ENCODE results near the gene CCDC9B.

DNA sequence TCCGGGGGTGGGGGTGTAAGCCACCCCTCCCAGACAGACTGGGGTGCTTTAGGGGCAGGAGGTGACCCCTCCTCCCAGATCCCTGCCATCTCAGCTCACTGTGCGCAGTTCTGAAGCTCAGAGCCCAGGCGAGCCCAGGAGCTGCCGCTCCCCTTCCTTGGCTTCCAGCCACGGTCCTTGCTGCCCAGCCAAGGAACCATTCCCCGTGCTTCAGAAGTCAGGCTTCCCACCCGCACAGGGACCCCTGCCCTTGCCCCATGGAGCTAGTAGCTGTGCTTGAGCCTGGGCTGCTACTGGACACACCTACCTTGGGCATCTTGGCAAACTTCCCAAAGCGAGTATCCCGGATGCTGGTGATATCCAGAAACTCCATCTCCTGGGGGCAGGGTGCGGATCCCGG lies 37.8 kb downstream of the CCDC9B start:
- TF ChIP-seq CTCF (IDR thresholded peaks at IDR 0.05), result no peak
- no peak for TF ChIP-seq POLR2AphosphoS5 (IDR thresholded peaks at IDR 0.05)
- no peak for TF ChIP-seq POLR2A (IDR thresholded peaks at IDR 0.05)
- no peak for TF ChIP-seq EP300 (IDR thresholded peaks at IDR 0.05)

All from stomach (tissue), 4 donors.